HG03439 (cell line): ENCODE measurements around the gene UCP1.

ENCODE experiments used
- ATAC-seq: cut with Tn5 transposase; IDR thresholded peaks from one replicate; pipeline ENCODE4 v1.9.1; 2021; ENCODE audit warnings: mild to moderate bottlenecking, moderate library complexity; ENCODE audit not compliant: unreplicated experiment

The UCP1 gene

GRCh38 chr4:140568507-140569306 is at the start of gene UCP1:
UCP1 (minus strand) TSS chr4:140568961; CDS start chr4:140568729, 232 bp downstream.
- ATAC-seq, result no peak

- ATAC-seq, result no peak
Observed at GRCh38 chr4:140617499-140618248, 48.9 kb upstream of the UCP1 start.

- no peak for ATAC-seq
Observed at GRCh38 chr4:140615451-140615850, 46.7 kb upstream of the UCP1 start.

- no peak for ATAC-seq
Observed at GRCh38 chr4:140612357-140612756, 43.6 kb upstream of the UCP1 start.

- no peak for ATAC-seq
Observed at GRCh38 chr4:140611854-140612253, 43.1 kb upstream of the UCP1 start.

GRCh38 chr4:140609548-140610425 is 41.0 kb upstream of the UCP1 start:
- peak; percentile 66 for ATAC-seq

GRCh38 chr4:140607852-140608251 is 39.1 kb upstream of the UCP1 start:
- no peak for ATAC-seq

GRCh38 chr4:140604544-140604943 is 35.8 kb upstream of the UCP1 start:
- ATAC-seq, result no peak

GRCh38 chr4:140603286-140603685 is 34.5 kb upstream of the UCP1 start:
- ATAC-seq, result no peak

GRCh38 chr4:140602714-140603113 is 34.0 kb upstream of the UCP1 start:
- ATAC-seq, result no peak

GRCh38 chr4:140600408-140600807 is 31.6 kb upstream of the UCP1 start:
- no peak for ATAC-seq

GRCh38 chr4:140595065-140595464 is 26.3 kb upstream of the UCP1 start:
- no peak for ATAC-seq

- ATAC-seq, result no peak
Observed at GRCh38 chr4:140584439-140584838, 15.7 kb upstream of the UCP1 start.

GRCh38 chr4:140581078-140581477 is 12.3 kb upstream of the UCP1 start:
- ATAC-seq, result no peak

- ATAC-seq, result no peak
Observed at GRCh38 chr4:140579278-140579677, 10.5 kb upstream of the UCP1 start.

- no peak for ATAC-seq
Observed at GRCh38 chr4:140575489-140575888, 6.7 kb upstream of the UCP1 start.

- no peak for ATAC-seq
Observed at GRCh38 chr4:140571620-140572019, 2.9 kb upstream of the UCP1 start.

- ATAC-seq, result no peak
Observed at GRCh38 chr4:140569307-140569638, 512 bp upstream of the UCP1 start.

- ATAC-seq, result no peak
Observed at GRCh38 chr4:140559696-140560095, 9.1 kb downstream of the UCP1 start.

GRCh38 chr4:140557831-140558435 is 10.8 kb downstream of the UCP1 start:
- ATAC-seq, result no peak
